Astrocyte (in vitro differentiated cells and primary cell): Measurements from ENCODE around the gene AMDHD1. TPM values are rescaled to one million over a fixed set of nuclear protein-coding genes. Genes with fewer than 3 reads are reported as not detected.
A peak's percentile ranks its signal among the peaks of the same experiment; 100 is the strongest.

ENCODE experiments used
- DNase-seq: peaks from one replicate; pipeline ENCODE4 v3.0.0-alpha.2; 2010; ENCODE audit warnings: low read depth
- FAIRE-seq: peaks from 2 replicates; lab custom pipeline; 2011; peaks lifted over from hg19 to GRCh38; lab: Jason Lieb, UNC
- H2AFZ ChIP-seq: 2 replicates; pipeline ENCODE4 v1.6.0; 2012; ENCODE audit warnings: low read depth, low read length, inconsistent platforms
- H3K27ac ChIP-seq: 2 replicates; pipeline ENCODE4 v1.5.1; 2011; ENCODE audit warnings: low read depth, low read length, inconsistent platforms
- H3K27me3 ChIP-seq: 2 replicates; pipeline ENCODE4 v1.6.0; 2011; ENCODE audit warnings: low read length, inconsistent platforms; ENCODE audit not compliant: insufficient read depth
- H3K36me3 ChIP-seq: 2 replicates; pipeline ENCODE4 v1.5.1; 2011; ENCODE audit warnings: low read length, inconsistent platforms; ENCODE audit not compliant: insufficient read depth
- H3K4me1 ChIP-seq: 2 replicates; pipeline ENCODE4 v1.5.1; 2011; ENCODE audit warnings: low read length, inconsistent platforms; ENCODE audit not compliant: insufficient read depth
- H3K4me2 ChIP-seq: 2 replicates; pipeline ENCODE4 v1.6.0; 2012; ENCODE audit warnings: low read length, inconsistent platforms
- H3K4me3 ChIP-seq: 2 replicates; pipeline ENCODE4 v1.5.1; 2011; ENCODE audit warnings: low read depth, mild to moderate bottlenecking, low read length, inconsistent platforms; ENCODE audit not compliant: insufficient read depth
- H3K79me2 ChIP-seq: 2 replicates; pipeline ENCODE4 v1.6.0; 2012; ENCODE audit warnings: mild to moderate bottlenecking, low read length, inconsistent platforms; ENCODE audit not compliant: insufficient read depth
- H3K9ac ChIP-seq: 2 replicates; pipeline ENCODE4 v1.6.0; 2012; ENCODE audit warnings: mild to moderate bottlenecking, low read length, inconsistent platforms
- H3K9me3 ChIP-seq: 2 replicates; pipeline ENCODE4 v1.5.1; 2012; ENCODE audit warnings: low read depth, mild to moderate bottlenecking, low read length, inconsistent platforms; ENCODE audit not compliant: insufficient read depth
- H4K20me1 ChIP-seq: 2 replicates; pipeline ENCODE4 v1.6.0; 2012; ENCODE audit warnings: low read length, inconsistent platforms; ENCODE audit not compliant: insufficient read depth
- H3K27ac Mint-ChIP-seq: one replicate; pipeline ENCODE4 v1.8.0; 2021; ENCODE audit warnings: mild to moderate bottlenecking, mixed read lengths; ENCODE audit not compliant: unreplicated experiment
- H3K27me3 Mint-ChIP-seq: one replicate; pipeline ENCODE4 v1.8.0; 2021; ENCODE audit warnings: low read depth, mixed read lengths; ENCODE audit not compliant: unreplicated experiment
- H3K36me3 Mint-ChIP-seq: one replicate; pipeline ENCODE4 v1.8.0; 2021; ENCODE audit warnings: low read depth, mixed read lengths; ENCODE audit not compliant: unreplicated experiment
- H3K4me1 Mint-ChIP-seq: one replicate; pipeline ENCODE4 v1.8.0; 2021; ENCODE audit warnings: low read depth, mixed read lengths; ENCODE audit not compliant: unreplicated experiment
- H3K4me3 Mint-ChIP-seq: one replicate; pipeline ENCODE4 v1.8.0; 2021; ENCODE audit warnings: mild to moderate bottlenecking, moderate library complexity, mixed read lengths; ENCODE audit not compliant: unreplicated experiment
- H3K9me3 Mint-ChIP-seq: one replicate; pipeline ENCODE4 v1.8.0; 2021; ENCODE audit warnings: mild to moderate bottlenecking, mixed read lengths; ENCODE audit not compliant: unreplicated experiment
- CTCF ChIP-seq: IDR thresholded peaks from 2 replicates; pipeline ENCODE4 v1.5.1; 2011; ENCODE audit warnings: low read depth, mild to moderate bottlenecking, inconsistent platforms, low read length, moderate library complexity; ENCODE audit not compliant: insufficient read depth
- EZH2 ChIP-seq: IDR thresholded peaks from 2 replicates; pipeline ENCODE4 v1.6.1; 2012; ENCODE audit warnings: mild to moderate bottlenecking, low read length, inconsistent platforms; ENCODE audit not compliant: insufficient read depth
- total RNA-seq: library from RNA; stranded (reverse); gene quantifications from 2 replicates; pipeline ENCODE4 v1.2.1, GENCODE V29; 2021

Gene AMDHD1
- total RNA-seq, 1 donor from 2014 or later, result 0.52 TPM

DNA sequence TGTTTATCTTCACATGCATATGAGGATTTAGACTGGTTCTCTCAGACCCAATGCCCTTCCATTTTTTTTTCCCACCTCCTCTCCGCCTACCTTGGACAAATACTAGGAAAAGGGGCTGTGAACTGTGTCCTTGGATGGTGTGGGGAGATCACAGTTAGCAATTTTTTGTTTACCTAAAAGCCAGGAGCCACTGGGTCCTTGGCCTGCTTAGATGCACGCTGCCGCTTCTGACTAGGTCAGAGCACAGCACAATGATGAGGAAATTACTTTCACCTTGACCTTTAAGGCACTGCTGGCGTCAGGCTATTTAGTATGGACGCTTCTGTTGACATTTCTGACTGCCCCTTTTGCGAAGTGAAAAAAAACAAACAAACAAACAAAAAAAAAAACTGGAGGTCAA lies 2.6 kb upstream of the AMDHD1 start:
- Mint-ChIP-seq H3K9me3 (no peaks in the 10 kb centered on the region), H3K27ac (no peak overlapping the region), H3K27me3 (peaks cover 6% of the 10 kb centered on the region), H3K4me3 (no peak overlapping the region), H3K36me3 (no peaks in the 10 kb centered on the region), H3K4me1 (no peaks in the 10 kb centered on the region)
- TF ChIP-seq CTCF (no peak), EZH2 (no peak)
- no peak overlapping the region for H3K4me2 ChIP-seq
- no peak overlapping the region for H3K4me3 ChIP-seq
- peaks cover 2% of the 10 kb centered on the region for H3K27me3 ChIP-seq
- FAIRE-seq (no peak), DNase-seq (no peak)
- H3K9ac ChIP-seq, result no peak overlapping the region
- H2AFZ ChIP-seq, result no peak overlapping the region
- peaks cover 3% of the 10 kb centered on the region for H3K4me1 ChIP-seq
- no peaks in the 10 kb centered on the region for H3K9me3 ChIP-seq
- no peaks in the 10 kb centered on the region for H3K79me2 ChIP-seq
- no peaks in the 10 kb centered on the region for H3K36me3 ChIP-seq
- no peak overlapping the region for H3K27ac ChIP-seq
- H4K20me1 ChIP-seq, result no peaks in the 10 kb centered on the region

- no peaks in the 10 kb centered on the region for H3K9me3 ChIP-seq
- H3K27me3 ChIP-seq, result peaks cover 5% of the 10 kb centered on the region
- H3K36me3 ChIP-seq, result no peaks in the 10 kb centered on the region
- peak overlapping the region; percentile 91 for H3K4me3 Mint-ChIP-seq
- H3K4me1 ChIP-seq, result peaks cover 3% of the 10 kb centered on the region
- no peaks in the 10 kb centered on the region for H3K79me2 ChIP-seq
- H3K27me3 Mint-ChIP-seq, result peaks cover 11% of the 10 kb centered on the region
- H3K27ac ChIP-seq, result no peak overlapping the region
- H3K4me1 Mint-ChIP-seq, result no peaks in the 10 kb centered on the region
- H3K9me3 Mint-ChIP-seq, result no peaks in the 10 kb centered on the region
- peak overlapping the region; percentile 79 for H3K9ac ChIP-seq
- peak overlapping the region; percentile 89 for H3K4me3 ChIP-seq
- H4K20me1 ChIP-seq, result no peaks in the 10 kb centered on the region
- peak; percentile 2 for DNase-seq
- no peak overlapping the region for H3K27ac Mint-ChIP-seq
- no peak for TF ChIP-seq CTCF
- no peak for TF ChIP-seq EZH2
- H3K36me3 Mint-ChIP-seq, result no peaks in the 10 kb centered on the region
- no peak for FAIRE-seq
- H3K4me2 ChIP-seq, result peak overlapping the region; percentile 98
- H2AFZ ChIP-seq, result peak overlapping the region; percentile 98
Measured at GRCh38 chr12:95942101-95942523, 1.0 kb upstream of the AMDHD1 start.

- Histone ChIP-seq H3K9me3 (no peaks in the 10 kb centered on the region), H3K27ac (no peak within 1 kb of the TSS), H4K20me1 (no peaks in the 10 kb centered on the region), H3K79me2 (no peaks in the 10 kb centered on the region), H3K4me2 (peak within 1 kb of the TSS; percentile 98), H2AFZ (peak within 1 kb of the TSS; percentile 98), H3K9ac (peak within 1 kb of the TSS; percentile 79), H3K4me3 (peak within 1 kb of the TSS; percentile 89), H3K4me1 (peaks cover 3% of the 10 kb centered on the region), H3K27me3 (peaks cover 5% of the 10 kb centered on the region), H3K36me3 (no peaks in the 10 kb centered on the region)
- peak within 1 kb of the TSS; percentile 58 for H3K27ac Mint-ChIP-seq
- H3K36me3 Mint-ChIP-seq, result no peaks in the 10 kb centered on the region
- DNase-seq (peak; percentile 57), FAIRE-seq (no peak)
- H3K9me3 Mint-ChIP-seq, result no peaks in the 10 kb centered on the region
- TF ChIP-seq EZH2, result no peak
- TF ChIP-seq CTCF, result no peak
- H3K27me3 Mint-ChIP-seq, result peaks cover 11% of the 10 kb centered on the region
- H3K4me3 Mint-ChIP-seq, result peak within 1 kb of the TSS; percentile 91
- no peaks in the 10 kb centered on the region for H3K4me1 Mint-ChIP-seq
Measured at GRCh38 chr12:95942524-95943329, 404 bp upstream of the AMDHD1 start, which contains the start of gene CCDC38. TSS of gene CCDC38 (minus strand) at chr12:95942614. CDS start at chr12:95936509, 6,105 bp downstream.
